Left ventricle myocardium inferior (tissue), 1 donor: Measurements from ENCODE around the gene AUTS2. TPM values are rescaled to one million over a fixed set of nuclear protein-coding genes. Genes with fewer than 3 reads are reported as not detected.

ENCODE experiments used
- DNase-seq: peaks from one replicate; pipeline ENCODE4 v3.0.0-alpha.2; 2020
- H3K27ac ChIP-seq: fragments of 200-600 bp; replicated peaks from 2 replicates; pipeline ENCODE4 v1.8.0; 2021
- H3K27me3 ChIP-seq: fragments of 200-600 bp; 2 replicates; pipeline ENCODE4 v1.8.0; 2021; ENCODE audit warnings: low read depth
- H3K36me3 ChIP-seq: fragments of 200-600 bp; 2 replicates; pipeline ENCODE4 v1.8.0; 2021
- H3K4me1 ChIP-seq: fragments of 200-600 bp; 2 replicates; pipeline ENCODE4 v1.8.0; 2021
- H3K4me3 ChIP-seq: fragments of 200-600 bp; 2 replicates; pipeline ENCODE4 v1.8.0; 2021; ENCODE audit warnings: mild to moderate bottlenecking, moderate library complexity
- H3K9me3 ChIP-seq: fragments of 200-600 bp; replicated peaks from 2 replicates; pipeline ENCODE4 v1.8.0; 2021
- intact Hi-C: fragments of 100-400 bp; cut with micrococcal nuclease; formaldehyde crosslinking; loops from one replicate; pipeline ENCODE4 v1.11.0; 2022
- total RNA-seq: library from RNA; stranded (reverse); fragmentation: NEBNext Ultra II Directional; extraction: Animal tissue kit (Norgen Biotek cat#: 25700); gene quantifications from one replicate; pipeline ENCODE4 v1.2.1, GENCODE V29; 2021
- TF ChIP-seq, protein P1 (sequence below): fragments of 200-600 bp; IDR thresholded peaks from 2 replicates; pipeline ENCODE4 v1.8.0; 2021; ENCODE audit warnings: antibody characterized with exemption, mild to moderate bottlenecking, borderline replicate concordance
- donor health status: DM: no; HTN: yes; CAD: no; lungs with severe emphysema.

The AUTS2 gene
- total RNA-seq, 1 donor from 2014 or later, result 10.5 TPM

DNA sequence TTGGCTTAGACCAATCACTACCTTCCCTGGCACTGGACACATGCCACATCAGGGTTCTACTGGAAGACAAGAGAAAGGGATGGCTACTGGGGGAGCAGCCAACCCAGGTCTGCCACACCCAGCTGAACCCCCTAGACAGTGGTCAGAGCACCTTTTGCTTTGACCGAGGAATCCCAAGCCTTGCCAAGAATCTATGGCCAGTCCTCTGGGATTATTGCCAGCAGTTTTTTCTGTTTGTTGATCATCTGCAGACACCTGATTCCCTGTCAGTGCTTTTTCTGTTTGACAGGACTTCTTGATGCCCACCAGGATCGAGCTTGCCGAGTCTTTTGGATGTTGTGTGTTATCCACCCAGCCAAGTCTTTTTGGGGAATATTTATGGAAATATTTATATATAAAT is 1057.4 kb downstream of the AUTS2 start:
- intact Hi-C loops, result no loop called here

DNA sequence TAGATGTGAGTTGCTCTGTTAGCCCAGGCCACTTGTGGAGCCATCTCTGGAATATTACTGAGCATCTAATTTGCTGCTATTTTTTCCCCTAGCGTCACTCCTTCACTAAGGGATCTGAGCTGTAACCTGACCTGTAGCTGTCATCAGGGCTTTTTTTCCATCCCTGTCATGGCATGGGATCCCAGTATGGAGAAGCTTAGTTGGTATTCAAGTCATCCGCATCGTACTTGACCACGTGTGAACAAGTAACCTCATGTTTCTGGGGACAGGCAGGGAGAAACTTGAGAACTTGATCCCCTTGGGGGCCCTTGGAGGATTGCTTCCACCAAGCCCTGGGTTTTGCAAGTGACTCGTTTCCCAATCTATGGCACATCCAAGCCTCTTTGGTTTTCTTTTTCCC is 1059.3 kb downstream of the AUTS2 start:
- H3K36me3 ChIP-seq, result no peaks in the 10 kb centered on the region
- no peaks in the 10 kb centered on the region for H3K27me3 ChIP-seq
- intact Hi-C loops, result no loop called here
- TF ChIP-seq, protein P1, sequence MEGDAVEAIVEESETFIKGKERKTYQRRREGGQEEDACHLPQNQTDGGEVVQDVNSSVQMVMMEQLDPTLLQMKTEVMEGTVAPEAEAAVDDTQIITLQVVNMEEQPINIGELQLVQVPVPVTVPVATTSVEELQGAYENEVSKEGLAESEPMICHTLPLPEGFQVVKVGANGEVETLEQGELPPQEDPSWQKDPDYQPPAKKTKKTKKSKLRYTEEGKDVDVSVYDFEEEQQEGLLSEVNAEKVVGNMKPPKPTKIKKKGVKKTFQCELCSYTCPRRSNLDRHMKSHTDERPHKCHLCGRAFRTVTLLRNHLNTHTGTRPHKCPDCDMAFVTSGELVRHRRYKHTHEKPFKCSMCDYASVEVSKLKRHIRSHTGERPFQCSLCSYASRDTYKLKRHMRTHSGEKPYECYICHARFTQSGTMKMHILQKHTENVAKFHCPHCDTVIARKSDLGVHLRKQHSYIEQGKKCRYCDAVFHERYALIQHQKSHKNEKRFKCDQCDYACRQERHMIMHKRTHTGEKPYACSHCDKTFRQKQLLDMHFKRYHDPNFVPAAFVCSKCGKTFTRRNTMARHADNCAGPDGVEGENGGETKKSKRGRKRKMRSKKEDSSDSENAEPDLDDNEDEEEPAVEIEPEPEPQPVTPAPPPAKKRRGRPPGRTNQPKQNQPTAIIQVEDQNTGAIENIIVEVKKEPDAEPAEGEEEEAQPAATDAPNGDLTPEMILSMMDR, result no peak
- peaks cover 33% of the 10 kb centered on the region for H3K4me1 ChIP-seq
- no peak for DNase-seq
- H3K4me3 ChIP-seq, result no peak overlapping the region
- H3K9me3 ChIP-seq, result no peaks in the 10 kb centered on the region
- H3K27ac ChIP-seq, result no peak overlapping the region

More for the DNA sequence above, 1057.4 kb downstream of the AUTS2 start:
- TF ChIP-seq, protein P1, result no peak
- no peak overlapping the region for H3K4me3 ChIP-seq
- no peaks in the 10 kb centered on the region for H3K36me3 ChIP-seq
- no peak overlapping the region for H3K27ac ChIP-seq
- DNase-seq, result no peak
- H3K4me1 ChIP-seq, result peaks cover 33% of the 10 kb centered on the region
- H3K9me3 ChIP-seq, result no peaks in the 10 kb centered on the region
- no peaks in the 10 kb centered on the region for H3K27me3 ChIP-seq

DNA sequence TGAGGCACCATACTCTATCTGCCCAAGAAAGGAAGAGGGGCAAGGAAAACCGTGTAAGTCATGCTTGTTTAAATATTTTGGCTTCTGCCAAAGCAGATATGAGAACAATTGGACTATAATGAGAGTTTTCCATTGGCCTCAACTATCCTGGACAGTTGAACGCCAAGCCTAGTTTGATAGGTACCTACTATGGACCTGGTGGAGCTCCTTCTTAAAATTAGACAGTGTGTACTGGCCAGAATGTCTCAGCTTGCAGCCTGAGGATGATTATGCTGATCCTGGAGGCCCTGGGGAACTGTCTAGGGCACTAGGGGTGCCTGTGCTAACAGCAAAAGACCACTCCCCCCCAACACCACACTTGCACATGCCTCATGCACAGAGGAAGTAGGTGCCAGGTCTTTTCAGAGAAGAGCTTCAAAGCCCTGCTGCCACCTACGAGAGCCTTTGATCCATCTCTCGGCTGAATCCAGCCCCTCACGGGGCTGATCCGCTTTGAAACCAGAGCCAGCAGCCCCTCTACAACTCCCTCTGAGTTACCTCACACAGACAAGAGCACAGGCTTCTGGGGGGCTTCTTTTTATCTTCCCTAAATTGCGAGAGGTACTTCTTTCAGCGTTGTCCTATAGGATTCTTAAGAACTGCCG is 1059.8 kb downstream of the AUTS2 start:
- DNase-seq, result no peak
- H3K27me3 ChIP-seq, result no peaks in the 10 kb centered on the region
- H3K4me1 ChIP-seq, result peaks cover 33% of the 10 kb centered on the region
- no peak overlapping the region for H3K4me3 ChIP-seq
- no peaks in the 10 kb centered on the region for H3K36me3 ChIP-seq
- TF ChIP-seq, protein P1, result no peak
- intact Hi-C loops, result no loop called here
- H3K9me3 ChIP-seq, result no peaks in the 10 kb centered on the region
- H3K27ac ChIP-seq, result no peak overlapping the region

DNA sequence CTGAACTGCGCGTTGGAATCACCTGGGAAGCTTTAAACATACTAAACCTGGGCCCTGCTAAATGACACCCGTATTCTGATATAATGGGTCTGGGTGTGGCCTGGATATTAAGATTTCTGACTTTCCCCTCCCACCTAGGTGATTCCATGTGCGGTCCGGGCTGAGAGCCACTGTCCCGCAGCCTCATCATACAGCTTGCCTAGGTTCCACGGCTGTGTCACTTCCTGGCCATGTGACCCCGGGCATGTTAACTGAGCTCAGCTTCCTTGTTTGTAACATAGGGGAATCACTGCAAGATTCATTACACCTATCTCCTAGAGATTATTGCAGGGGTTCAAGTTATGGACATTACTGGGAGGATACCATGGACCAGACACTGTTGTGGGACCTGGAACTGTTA is 1061.0 kb downstream of the AUTS2 start:
- H3K4me1 ChIP-seq, result peaks cover 33% of the 10 kb centered on the region
- no peak overlapping the region for H3K4me3 ChIP-seq
- intact Hi-C loops, result no loop called here
- no peaks in the 10 kb centered on the region for H3K36me3 ChIP-seq
- no peaks in the 10 kb centered on the region for H3K27me3 ChIP-seq
- DNase-seq, result no peak
- TF ChIP-seq, protein P1, result no peak
- no peak overlapping the region for H3K27ac ChIP-seq
- no peaks in the 10 kb centered on the region for H3K9me3 ChIP-seq

DNA sequence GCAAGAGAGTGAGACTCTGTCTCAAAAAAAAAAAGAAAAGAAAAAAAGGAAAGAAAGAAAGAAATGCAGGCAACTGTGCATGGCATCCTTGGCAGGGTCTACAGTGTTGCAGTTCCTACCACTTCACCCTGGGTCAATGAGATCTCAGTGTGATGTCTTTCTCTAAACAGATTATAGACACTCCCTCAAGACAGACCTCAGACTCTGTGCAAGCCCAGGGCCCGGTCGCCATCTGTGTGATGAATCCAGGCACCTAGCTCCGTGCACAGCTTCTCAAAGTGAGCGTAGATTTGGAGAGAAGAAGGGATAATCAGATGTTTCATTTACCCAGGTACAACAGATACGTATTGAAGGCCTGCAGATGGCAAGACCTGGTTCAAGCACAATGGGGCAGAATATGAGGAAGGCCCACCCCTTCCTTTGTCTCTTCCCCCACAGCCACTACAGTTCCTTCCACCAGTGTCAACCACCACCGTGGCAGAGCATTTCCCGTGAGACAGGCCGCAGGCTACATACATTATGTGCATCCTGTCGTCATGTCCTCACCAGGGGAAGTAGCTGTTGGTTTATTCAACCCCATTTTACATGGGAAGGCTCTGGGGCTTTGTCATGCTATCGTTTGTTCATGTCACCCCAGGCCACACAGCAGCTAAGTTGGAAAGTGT is 1062.0 kb downstream of the AUTS2 start:
- H3K36me3 ChIP-seq, result no peaks in the 10 kb centered on the region
- TF ChIP-seq, protein P1, result no peak
- no peaks in the 10 kb centered on the region for H3K27me3 ChIP-seq
- peaks cover 24% of the 10 kb centered on the region for H3K4me1 ChIP-seq
- H3K4me3 ChIP-seq, result no peak overlapping the region
- intact Hi-C loops, result no loop called here
- no peak for DNase-seq
- H3K27ac ChIP-seq, result no peak overlapping the region
- H3K9me3 ChIP-seq, result no peaks in the 10 kb centered on the region
